ENCODE results near the gene CHM.

Gene CHM

DNA sequence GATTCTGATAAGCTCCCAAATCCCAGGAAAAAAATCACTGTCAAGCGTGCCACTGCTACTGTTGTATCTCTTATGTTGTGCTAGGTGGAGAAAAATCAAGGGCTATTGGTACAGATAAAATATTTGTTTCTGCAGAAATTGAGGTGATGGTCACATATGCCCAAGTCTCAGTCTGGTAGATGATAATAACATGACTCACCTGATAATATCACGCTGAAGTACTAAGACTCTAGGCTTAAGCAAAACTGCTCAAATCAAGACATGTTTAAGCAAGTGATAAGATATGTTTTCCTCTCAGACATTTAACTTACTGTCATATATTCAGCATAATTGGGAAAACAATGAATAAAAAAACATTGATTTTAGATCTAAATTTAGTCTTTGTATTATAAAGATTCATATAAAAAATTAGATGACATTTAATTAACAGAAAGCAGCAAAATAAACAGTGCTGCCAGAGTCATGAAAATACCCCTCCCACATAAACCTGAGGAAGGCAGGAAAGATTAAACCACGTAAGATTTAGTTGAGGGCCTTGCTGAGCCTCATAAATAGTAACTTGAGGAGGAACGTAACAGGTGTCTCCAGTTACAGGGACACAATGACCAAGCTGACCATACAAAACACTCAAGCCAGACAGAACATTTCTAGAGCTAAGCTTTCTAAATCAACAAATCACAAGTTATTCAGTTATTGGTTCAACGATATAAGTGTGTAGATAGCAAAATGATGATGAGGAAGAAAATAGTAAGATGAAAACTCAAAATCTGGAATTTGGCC is 143.5 kb downstream of the CHM start:
- DNase-seq, result no peak

GRCh38 chrX:85897362-85898126 is 149.8 kb downstream of the CHM start:
- no peak for DNase-seq

DNA sequence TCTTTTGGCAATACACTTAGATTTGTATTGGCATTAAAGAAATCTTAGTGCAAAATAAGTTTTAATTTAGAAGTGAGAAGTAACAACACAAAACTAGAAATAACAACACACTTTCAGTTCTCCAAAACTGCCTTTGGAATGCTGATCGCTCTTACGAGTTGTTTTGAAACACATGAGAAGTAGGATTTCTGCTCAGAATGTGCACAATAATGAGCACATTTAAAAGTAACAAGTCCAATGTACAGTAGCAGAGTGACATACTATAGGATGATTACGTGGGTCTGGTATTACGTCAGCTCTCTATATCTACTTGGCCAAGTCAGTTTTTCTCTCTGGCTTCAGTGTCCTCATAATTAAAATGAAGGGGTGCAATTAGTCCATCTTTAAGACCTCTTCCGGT is 164.8 kb downstream of the CHM start:
- no peak for DNase-seq

DNA sequence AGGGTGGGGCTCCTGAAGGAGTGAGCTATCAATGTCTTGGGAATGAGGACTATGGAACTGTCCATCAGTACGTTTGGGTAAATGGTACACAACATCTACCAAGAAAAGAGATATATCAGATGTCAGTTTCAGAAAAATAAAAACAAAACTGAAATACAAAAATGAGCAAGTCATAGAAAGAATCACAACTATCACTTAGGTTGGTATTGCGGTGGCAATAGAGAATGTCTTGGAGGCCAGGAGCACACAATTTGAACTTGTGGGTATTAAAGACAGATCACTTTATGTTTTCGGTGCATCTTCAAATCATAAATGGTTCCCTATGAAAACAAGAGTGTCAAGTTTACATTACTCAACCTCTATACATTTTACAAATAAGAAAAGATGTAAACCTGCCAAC is 176.8 kb downstream of the CHM start:
- DNase-seq, result no peak

- no peak for DNase-seq
These were observed 182.0 kb downstream of the CHM start for GRCh38 chrX:85865324-85865723.

DNA sequence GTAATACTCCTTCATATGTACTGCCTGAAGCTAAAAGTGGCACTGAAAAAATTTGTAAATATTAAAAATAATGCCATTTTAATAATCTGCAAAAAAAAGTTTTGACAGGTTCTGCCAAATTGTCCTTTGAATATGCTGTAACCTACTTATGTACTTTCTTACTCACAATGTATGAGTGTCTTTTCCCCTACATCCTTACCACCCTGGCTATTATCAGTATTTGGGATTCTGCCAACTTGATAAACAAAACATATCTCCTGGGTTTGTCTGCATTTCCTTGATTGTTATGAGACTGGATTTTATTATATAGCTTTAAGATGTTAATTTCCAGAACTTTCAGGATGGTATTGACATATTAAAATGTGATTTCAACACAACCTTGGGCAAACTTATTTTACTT is 187.9 kb downstream of the CHM start:
- no peak for DNase-seq

GRCh38 chrX:85851418-85851817 is 195.9 kb downstream of the CHM start:
- DNase-seq, result no peak

GRCh38 chrX:85836868-85837267 is 210.5 kb downstream of the CHM start:
- DNase-seq, result no peak

DNA sequence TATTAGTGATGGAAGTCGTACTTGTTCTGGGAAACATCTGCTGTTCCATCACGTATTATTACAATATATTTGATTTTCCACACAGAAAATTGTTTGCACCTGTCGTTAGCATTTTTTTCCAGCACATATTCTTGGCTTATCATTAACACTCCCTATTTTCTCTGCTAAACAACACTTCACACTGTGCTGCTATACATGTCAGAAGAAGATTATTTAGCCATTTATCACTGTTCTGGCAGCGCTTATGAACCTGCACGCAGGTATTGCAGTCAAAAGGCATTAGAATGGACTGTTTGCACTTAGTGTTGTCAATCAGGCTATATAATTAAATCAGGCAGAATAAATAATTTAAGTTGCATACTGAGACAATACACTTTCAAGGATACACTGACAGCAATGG is 218.6 kb downstream of the CHM start:
- DNase-seq, result no peak

DNA sequence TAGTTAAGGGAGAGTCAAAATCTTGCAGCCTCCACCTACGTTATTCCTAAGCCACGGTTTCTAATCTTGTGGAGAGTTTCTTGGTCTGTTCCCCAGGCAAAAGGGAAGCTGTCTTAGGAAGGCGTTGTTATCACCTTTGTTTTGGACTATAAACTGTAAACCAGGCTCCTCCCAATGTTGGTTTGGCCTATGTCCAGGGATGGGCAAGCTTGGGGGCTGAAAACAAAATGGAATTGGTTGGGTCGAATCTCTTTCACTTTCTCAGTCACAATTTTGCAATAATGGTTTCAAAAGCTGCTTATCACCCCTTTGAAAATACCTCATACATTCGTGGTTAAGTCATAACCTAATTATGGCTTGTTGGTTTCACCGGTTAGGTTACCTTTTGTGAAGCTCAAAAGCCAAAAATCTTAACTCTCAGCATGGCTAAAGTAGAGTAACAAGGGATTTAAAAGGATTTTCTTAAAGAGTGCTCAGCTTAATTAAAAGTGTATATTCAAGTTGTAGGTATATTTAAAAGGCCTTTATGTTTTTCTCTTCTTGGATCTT is 232.1 kb downstream of the CHM start:
- DNase-seq, result no peak
